ENCODE results near the gene NPM3.

The NPM3 gene

DNA sequence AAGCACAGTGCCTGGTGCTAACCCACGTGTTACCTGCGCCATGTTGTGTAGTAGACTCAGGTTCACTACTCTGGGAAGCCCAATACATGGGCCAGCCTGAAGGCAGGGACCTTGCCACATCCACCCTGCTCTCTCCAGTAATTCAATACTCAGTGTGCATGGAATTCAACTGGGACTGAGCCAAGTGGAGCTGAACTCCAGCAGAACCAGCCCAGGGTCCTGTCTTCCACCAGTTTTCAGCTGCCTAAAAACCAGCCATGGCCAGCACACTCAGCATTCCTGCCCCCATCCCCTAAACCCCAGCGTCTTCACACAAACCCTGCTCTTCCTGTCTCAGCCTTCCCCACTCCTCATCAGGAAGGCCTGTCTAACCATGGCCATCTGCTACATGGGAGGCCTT is 22.7 kb downstream of the NPM3 start:
- in situ Hi-C loops (cut with HindIII; ENCODE audit: low sequenced_read_pairs) = no loop called here

DNA sequence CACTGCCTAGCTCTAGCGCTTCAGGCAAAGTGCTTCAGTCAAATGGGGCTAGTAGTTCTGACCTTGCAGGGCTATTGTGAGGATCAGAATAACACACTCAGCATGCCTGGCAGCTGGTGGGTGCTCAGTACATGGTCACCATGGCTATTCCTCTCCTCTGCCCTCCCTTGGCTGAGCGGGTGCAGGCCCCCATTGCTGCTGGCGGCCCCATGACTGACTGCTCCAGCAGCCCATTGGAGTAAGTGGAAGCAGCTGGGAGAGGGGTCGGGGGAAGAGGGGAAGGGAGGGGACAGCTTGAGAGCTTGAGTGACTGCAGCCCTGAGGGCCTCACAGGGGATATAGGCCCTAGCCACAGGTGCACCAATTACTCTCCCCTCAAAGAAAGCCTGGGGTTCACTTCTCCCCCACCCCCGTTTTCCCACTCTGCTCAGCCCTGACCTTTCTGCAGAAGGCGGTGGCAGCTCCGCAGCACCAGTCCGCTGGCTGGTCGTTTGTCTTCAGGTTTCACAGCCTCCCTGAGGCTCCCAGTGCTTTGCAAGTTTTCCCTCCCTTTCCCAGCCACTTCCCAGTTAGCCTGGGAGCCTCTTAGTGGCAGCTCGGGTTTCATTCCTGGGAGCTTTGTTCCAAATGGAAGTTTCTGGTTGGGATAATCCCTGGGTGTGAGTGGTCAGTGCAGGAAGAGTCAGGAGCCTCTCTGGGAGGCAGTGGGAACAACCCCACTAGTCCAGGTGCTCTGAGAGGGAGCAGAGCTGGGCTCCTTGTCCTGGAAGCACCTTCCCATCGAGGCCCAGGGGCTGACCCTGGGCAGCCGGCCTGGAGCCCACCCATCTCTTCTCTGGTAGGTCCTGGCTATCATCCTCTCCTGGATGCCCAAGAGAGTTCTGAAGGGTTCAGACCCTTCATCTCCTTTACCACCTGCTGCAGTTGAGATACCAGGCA is 23.7 kb downstream of the NPM3 start:
- in situ Hi-C loops (cut with HindIII; ENCODE audit: low sequenced_read_pairs) = no loop called here

DNA sequence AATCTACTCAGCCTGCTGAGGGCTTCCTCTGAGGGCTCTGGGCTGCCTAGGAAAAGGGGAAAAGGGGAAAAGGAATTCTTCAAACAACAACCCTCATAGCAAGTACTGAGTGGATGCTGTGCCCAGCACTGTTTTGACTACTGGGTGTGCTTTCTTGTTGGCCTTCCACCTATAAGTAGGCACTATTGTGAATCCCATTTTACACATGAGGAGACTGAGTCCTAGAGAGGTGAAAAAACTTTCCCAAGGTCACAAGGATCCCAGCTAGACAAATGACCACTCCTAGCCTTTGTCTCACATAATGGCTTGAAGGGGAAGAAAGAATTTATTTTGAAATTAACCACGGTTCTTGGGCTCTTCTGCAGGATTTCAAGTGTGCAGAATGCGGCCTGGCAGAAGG is 24.4 kb downstream of the NPM3 start:
- in situ Hi-C loops (cut with HindIII; ENCODE audit: low sequenced_read_pairs) = no loop called here

DNA sequence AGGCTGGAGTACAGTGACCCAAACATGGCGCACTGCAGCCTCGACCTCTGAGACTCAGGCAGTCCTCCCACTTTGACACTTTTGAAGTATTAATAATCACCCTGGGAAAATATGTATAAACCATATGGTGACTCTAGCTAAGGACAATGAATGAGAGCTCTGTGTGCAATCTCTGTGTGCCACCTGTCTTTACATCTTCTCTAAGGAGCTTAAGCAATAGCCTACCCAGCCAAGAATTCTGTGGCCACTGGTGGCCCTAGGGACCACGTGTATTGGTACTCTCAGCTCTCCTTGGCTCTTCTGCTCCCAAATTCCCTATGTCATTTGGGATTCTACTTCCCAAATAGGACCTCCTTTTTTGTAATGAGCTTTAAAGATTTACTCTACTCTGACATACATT is 31.0 kb downstream of the NPM3 start:
- in situ Hi-C loops (cut with HindIII; ENCODE audit: low sequenced_read_pairs) = no loop called here

DNA sequence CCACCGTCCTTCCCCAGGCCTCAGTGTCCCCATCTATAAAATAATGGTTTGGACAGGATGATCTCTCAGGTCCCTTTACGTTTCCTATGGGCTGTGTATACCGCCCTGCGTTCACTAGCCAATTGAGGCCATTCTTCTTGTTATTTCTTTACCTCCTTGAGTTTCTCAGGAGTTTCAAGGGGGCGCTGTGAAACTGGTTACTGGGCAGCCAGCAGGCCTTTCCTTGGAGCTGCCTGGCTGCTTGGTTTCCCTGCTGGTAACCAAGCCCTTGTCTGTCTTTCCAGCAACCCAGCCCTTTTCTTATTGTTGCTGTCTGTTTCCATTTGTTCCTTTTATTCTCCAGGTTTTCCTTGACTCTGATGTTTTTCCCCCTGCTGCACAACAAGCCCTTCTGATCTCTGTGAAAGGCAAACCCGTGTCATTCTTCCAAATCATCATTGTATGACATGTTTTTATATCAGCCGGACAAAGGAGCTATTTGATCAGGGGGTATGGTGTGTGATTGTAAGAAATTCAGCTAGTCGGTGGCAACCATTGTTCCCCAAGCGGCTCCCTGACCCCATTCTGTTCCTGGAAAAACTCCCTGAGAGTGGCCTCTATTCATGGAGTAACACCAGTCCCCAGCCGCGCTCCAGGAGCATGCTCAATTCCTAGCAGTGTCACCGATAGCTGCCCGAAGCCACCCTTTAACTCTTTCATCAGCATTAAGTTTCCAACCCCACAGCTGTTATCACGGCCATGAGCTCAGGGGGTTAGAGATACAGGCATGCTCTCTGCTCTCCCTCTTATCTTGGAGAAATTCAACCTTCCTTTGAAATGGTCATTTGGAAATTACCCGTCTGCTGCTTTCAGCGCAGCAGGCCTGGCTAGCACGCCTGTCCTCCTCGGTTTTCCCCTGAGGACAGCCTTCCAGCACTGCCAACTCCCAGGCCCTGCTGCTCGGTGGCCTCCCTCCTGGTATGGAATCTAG is 33.9 kb downstream of the NPM3 start:
- in situ Hi-C loops (cut with HindIII; ENCODE audit: low sequenced_read_pairs) = no loop called here

DNA sequence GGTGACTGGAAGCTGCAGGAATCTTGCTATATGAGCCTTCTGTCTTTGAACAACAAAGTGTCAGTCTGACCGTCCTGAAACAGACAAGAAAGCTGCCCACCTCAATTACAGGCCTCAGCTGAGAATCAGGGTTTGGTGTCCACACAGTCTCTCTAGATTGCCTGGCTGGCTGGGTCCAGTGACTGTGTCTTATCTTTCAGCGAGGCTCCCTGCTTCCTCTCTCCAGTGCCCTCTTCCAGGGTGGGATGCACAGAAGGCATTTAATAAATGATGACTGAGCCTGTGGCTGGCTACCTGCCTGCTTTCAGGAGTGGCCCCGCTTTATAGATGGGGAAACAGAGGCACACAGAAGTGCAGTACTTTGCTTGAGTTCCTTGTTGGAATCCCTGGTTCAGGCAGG is 34.8 kb downstream of the NPM3 start:
- in situ Hi-C loops (cut with HindIII; ENCODE audit: low sequenced_read_pairs) = no loop called here

DNA sequence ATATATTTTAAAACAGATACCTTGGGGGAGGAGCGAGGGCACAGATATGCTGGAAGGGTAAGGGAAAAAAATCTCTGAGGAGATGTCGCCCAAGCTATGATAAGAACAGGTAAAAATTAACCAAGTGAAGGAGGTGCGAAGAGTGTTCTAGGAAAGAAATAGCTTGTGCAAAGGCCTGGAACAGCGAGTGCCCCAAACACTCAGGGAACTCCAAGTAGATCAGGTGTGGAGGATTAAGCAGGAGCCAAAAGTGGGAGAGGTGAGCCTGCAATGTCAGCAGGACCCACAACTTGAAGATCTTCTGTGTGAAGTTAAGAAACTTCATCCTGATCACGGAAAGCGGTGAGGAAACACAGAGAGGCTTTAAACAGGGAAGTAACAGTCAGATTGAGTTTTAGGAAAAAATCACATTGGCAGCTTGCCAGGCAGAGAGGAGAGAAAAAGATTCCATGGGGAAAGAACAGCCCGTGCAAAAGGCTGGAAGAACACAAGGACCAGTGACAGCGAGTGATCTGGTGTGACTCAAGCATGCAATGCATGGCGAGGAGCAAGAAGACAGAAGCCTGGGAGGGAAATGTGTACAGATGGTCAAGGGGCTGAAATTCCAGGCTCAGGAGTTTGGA is 38.1 kb downstream of the NPM3 start:
- in situ Hi-C loops (cut with HindIII; ENCODE audit: low sequenced_read_pairs) = no loop called here

DNA sequence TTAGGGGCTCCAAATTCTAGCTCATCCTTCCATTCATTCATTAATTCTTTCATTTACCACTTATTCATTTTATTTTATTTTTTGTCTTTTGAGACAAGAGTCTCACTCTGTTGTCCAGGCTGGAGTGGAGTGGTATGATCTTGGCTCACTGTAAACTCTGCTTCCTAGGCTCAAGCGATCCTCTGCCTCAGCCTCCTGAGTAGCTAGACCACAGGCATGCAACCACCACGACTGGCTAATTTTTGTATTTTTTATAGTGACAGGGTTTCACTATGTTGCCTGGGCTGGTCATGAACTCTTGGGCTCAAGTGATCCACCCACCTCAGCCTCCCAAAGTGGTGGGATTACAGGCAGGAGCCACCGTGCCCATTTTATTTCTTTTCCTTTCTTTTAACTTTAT is 39.0 kb downstream of the NPM3 start:
- in situ Hi-C loops (cut with HindIII; ENCODE audit: low sequenced_read_pairs) = no loop called here

DNA sequence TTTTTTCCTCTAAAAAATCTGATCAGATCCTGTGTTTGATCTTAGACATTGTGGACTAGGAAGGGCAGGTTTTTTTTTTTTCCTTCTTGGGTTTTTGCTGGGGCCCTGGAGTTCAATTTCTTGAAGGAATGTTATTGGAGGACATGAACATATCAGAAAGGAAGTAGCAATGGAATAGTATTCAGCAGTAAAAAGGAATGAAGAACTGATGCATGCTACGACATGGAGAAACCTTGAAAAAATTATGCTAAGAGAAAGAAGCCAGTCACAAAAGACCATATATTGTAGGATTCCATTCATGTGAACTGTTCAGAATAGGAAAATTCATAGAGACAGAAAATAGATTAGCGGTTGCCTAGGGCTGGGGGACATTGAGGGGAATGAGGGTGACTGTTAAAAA is 41.3 kb downstream of the NPM3 start:
- in situ Hi-C loops (cut with HindIII; ENCODE audit: low sequenced_read_pairs) = no loop called here

DNA sequence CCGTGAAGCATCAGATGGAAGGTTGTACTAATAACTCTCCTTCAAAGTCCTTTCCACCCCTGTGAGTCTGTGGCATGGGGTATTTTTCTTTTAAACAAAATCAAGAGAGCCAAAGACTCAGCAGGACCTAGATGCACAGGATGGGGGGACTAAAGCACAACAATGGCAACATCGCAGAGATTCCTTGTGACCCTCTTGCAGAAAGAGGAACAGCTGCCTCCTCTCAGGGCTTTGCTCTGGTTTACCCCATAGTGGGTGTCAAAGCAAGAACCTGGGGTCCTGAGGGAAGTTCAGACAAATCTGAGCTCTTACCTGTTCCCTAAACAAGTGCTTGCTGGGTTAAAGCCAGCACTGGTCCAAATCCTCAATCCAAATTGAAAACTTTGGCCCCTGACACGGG is 46.6 kb downstream of the NPM3 start:
- in situ Hi-C loops (cut with HindIII; ENCODE audit: low sequenced_read_pairs) = no loop called here

DNA sequence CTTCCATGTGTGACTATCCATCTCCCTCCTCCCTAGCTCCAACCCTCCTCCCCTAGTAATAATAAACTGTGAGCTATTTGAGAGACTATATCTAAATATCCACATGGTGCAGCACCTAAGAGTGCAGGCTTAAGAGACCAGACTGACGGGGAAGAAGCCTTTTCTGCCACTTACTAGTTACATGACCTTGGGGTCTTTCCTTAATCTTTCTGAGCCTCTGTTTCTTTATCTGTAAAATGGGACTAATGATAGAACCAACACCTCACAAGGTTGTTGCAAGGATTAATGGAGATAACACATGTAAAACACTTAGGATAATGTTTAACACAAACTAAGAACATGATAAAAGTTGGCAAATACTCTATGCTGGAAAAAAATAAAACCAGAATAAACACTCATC is 51.1 kb downstream of the NPM3 start:
- in situ Hi-C loops (cut with HindIII; ENCODE audit: low sequenced_read_pairs) = no loop called here

Data from endothelial cell of hepatic sinusoid (primary cell).